Activated B cell treated with CpG ODN at 0.5 μM for 24 hours (primary cell): Measurements from ENCODE around the gene CNTNAP2. TPM values are rescaled to one million over a fixed set of nuclear protein-coding genes. Genes with fewer than 3 reads are reported as not detected.

Experiments used
- ATAC-seq: fragments of 200-7000 bp; cut with Tn5 transposase; one replicate; pipeline ENCODE4 v1.10.0; 2021; ENCODE audit warnings: low read depth, mild to moderate bottlenecking, moderate library complexity
- CTCF ChIA-PET: fragments of 350-600 bp; sonication (Branson Sonifier 250); formaldehyde crosslinking; loops from one replicate; lab custom pipeline; 2021; ENCODE audit warnings: antibody characterized with exemption; lab: Charles Lee
- POLR2A ChIA-PET: fragments of 350-600 bp; sonication (Branson Sonifier 250); formaldehyde crosslinking; loops from one replicate; lab custom pipeline; 2021; ENCODE audit warnings: antibody characterized with exemption; lab: Charles Lee
- DNase-seq: peaks from one replicate; pipeline ENCODE4 v3.0.0; 2022
- H3K27ac Mint-ChIP-seq: one replicate; pipeline ENCODE4 v1.8.0; 2020; ENCODE audit warnings: mixed read lengths
- H3K27me3 Mint-ChIP-seq: one replicate; pipeline ENCODE4 v1.8.0; 2021; ENCODE audit warnings: mixed read lengths
- H3K36me3 Mint-ChIP-seq: one replicate; pipeline ENCODE4 v1.8.0; 2021; ENCODE audit warnings: low read depth, mixed read lengths
- H3K4me1 Mint-ChIP-seq: one replicate; pipeline ENCODE4 v1.8.0; 2021; ENCODE audit warnings: mixed read lengths
- H3K4me3 Mint-ChIP-seq: one replicate; pipeline ENCODE4 v1.8.0; 2020; ENCODE audit warnings: mild to moderate bottlenecking, mixed read lengths
- H3K9me3 Mint-ChIP-seq: one replicate; pipeline ENCODE4 v1.8.0; 2020; ENCODE audit warnings: mixed read lengths
- intact Hi-C: fragments of 100-400 bp; cut with micrococcal nuclease; formaldehyde crosslinking; loops from one replicate; pipeline ENCODE4 v1.15.1; 2024
- total RNA-seq: library from RNA; stranded (reverse); gene quantifications from 2 replicates; pipeline ENCODE4 v1.2.3, GENCODE V29; 2022
- TF ChIP-seq, protein P1 (sequence below): fragments of 200-600 bp; IDR thresholded peaks from one replicate; pipeline ENCODE4 v1.8.0; 2022; ENCODE audit warnings: antibody characterized with exemption, mild to moderate bottlenecking

Gene CNTNAP2
- total RNA-seq, 1 donor from 2014 or later, result 0.84 TPM

DNA sequence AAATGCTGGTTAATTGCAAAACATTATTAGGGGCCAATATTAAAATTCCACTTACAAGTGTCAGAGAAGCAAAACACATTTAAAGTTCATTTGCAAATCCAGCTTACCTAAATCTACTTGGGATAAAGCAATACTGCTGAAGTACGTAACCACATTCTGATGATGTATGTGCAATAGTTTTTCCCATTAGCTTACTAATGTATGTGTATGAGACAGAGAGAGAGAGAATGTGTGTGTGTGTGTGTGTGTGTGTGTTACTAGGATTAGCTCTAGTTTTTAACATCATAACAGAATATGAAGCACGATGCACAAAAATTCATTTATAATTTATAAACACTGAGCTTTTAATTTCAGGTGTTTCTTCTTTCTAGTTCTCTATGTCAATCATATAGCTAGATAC lies 1399.8 kb downstream of the CNTNAP2 start:
- DNase-seq, result no peak
- ChIA-PET CTCF (no interaction called here), POLR2A (no interaction called here)
- TF ChIP-seq, protein P1, sequence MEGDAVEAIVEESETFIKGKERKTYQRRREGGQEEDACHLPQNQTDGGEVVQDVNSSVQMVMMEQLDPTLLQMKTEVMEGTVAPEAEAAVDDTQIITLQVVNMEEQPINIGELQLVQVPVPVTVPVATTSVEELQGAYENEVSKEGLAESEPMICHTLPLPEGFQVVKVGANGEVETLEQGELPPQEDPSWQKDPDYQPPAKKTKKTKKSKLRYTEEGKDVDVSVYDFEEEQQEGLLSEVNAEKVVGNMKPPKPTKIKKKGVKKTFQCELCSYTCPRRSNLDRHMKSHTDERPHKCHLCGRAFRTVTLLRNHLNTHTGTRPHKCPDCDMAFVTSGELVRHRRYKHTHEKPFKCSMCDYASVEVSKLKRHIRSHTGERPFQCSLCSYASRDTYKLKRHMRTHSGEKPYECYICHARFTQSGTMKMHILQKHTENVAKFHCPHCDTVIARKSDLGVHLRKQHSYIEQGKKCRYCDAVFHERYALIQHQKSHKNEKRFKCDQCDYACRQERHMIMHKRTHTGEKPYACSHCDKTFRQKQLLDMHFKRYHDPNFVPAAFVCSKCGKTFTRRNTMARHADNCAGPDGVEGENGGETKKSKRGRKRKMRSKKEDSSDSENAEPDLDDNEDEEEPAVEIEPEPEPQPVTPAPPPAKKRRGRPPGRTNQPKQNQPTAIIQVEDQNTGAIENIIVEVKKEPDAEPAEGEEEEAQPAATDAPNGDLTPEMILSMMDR, result no peak
- H3K9me3 Mint-ChIP-seq, result peaks cover 7% of the 10 kb centered on the region
- no peak overlapping the region for H3K27ac Mint-ChIP-seq
- H3K4me3 Mint-ChIP-seq, result no peak overlapping the region
- intact Hi-C loops, result no loop called here
- H3K4me1 Mint-ChIP-seq, result no peaks in the 10 kb centered on the region
- no peaks in the 10 kb centered on the region for H3K36me3 Mint-ChIP-seq
- H3K27me3 Mint-ChIP-seq, result no peaks in the 10 kb centered on the region
- ATAC-seq, result no peak

DNA sequence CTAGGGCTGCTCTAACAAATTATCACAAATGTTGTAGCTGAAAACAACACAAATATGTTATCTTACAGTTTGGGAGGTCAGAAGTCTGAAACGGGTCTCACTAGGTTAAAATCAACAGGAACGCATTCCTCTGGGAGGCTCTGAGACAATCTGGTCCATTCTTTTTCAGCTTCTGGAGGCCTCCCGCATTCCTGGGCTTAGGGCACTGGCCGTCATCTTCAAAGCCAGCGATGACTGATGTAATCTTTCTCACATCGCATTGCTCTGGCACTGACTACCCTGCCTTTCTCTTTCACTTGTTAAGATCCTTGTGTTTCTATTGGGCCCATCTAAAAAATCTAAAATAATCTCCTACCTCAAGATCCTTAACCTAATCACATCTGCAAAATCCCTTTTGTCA lies 1402.5 kb downstream of the CNTNAP2 start:
- POLR2A ChIA-PET, result no interaction called here
- Mint-ChIP-seq H3K27me3 (no peaks in the 10 kb centered on the region), H3K4me1 (no peaks in the 10 kb centered on the region), H3K9me3 (peaks cover 3% of the 10 kb centered on the region), H3K27ac (no peak overlapping the region), H3K36me3 (no peaks in the 10 kb centered on the region), H3K4me3 (no peak overlapping the region)
- DNase-seq (no peak), ATAC-seq (no peak)
- TF ChIP-seq, protein P1, result no peak
- intact Hi-C loops, result no loop called here
- CTCF ChIA-PET, result no interaction called here

DNA sequence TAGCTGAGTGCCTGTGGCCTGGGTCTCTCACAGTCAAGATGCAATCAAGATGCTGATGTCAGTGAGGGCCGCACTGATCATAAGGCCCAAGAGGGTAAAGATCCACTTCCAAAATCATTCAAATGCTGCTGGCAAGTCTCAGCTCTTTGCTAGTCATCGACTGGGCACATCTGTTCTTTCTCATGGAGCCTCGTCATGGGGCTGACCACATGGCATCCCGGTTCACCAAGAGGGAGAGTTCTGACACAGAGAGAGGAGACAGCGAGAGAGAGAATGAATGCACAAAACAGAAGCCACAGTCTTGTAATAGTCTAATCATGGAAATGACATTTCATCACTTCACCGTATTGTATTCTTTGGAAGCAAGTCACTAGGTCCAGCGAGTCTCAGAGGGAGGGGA lies 1406.5 kb downstream of the CNTNAP2 start:
- Mint-ChIP-seq H3K27me3 (no peaks in the 10 kb centered on the region), H3K9me3 (peaks cover 3% of the 10 kb centered on the region), H3K36me3 (no peaks in the 10 kb centered on the region), H3K27ac (no peak overlapping the region), H3K4me1 (no peaks in the 10 kb centered on the region), H3K4me3 (no peak overlapping the region)
- intact Hi-C loops, result no loop called here
- TF ChIP-seq, protein P1, result no peak
- DNase-seq (no peak), ATAC-seq (no peak)
- CTCF ChIA-PET, result no interaction called here
- POLR2A ChIA-PET, result no interaction called here

DNA sequence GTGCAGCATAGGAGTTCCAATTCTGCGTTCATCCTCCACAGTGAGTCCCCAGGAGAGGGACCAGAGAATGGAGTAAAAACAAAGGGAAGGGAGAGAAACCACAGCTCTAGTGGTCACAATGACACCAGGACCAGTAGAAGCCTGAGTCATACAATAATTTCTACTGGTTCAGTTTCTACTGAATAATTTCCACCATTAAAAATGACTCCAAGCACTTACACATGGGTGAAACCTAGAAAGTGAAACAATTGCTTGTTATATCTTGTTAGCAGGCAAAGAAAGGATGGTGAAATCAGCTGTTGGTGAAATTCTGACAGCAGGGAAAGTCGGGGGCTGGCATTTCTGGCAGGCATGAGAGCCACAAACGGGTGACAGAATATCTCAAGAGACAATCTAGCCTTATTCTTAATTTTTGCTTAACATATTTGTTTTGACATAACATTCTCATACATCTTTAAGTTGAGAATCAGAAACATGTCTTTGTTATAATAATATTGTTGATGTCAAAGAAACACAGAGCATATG lies 1408.2 kb downstream of the CNTNAP2 start:
- peaks cover 3% of the 10 kb centered on the region for H3K9me3 Mint-ChIP-seq
- intact Hi-C loops, result no loop called here
- ChIA-PET CTCF (no interaction called here), POLR2A (no interaction called here)
- no peak overlapping the region for H3K27ac Mint-ChIP-seq
- TF ChIP-seq, protein P1, result no peak
- H3K4me3 Mint-ChIP-seq, result no peak overlapping the region
- no peaks in the 10 kb centered on the region for H3K27me3 Mint-ChIP-seq
- H3K36me3 Mint-ChIP-seq, result no peaks in the 10 kb centered on the region
- H3K4me1 Mint-ChIP-seq, result no peaks in the 10 kb centered on the region
- DNase-seq (no peak), ATAC-seq (no peak)

DNA sequence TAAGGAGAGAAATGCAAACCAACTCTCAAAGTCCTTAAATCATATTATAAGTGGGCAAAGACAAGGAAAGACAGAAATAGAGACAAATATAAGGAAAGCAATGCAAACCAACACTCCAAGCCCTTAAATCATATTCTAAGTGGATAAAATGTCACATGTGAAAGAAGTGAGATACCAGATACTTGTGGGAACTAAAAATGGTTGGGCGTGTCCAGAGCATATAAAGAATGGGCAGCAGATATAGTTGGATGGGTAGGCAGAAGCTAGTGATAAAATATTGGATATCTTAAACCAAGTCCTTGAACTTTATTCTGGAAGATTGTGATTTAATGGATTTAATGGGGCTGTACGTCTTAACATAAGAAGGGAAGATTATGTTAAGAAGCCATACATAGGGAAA lies 1408.7 kb downstream of the CNTNAP2 start:
- peaks cover 3% of the 10 kb centered on the region for H3K9me3 Mint-ChIP-seq
- H3K27me3 Mint-ChIP-seq, result no peaks in the 10 kb centered on the region
- no peaks in the 10 kb centered on the region for H3K36me3 Mint-ChIP-seq
- intact Hi-C loops, result no loop called here
- H3K4me1 Mint-ChIP-seq, result no peaks in the 10 kb centered on the region
- DNase-seq (no peak), ATAC-seq (no peak)
- TF ChIP-seq, protein P1, result no peak
- no peak overlapping the region for H3K4me3 Mint-ChIP-seq
- ChIA-PET POLR2A (no interaction called here), CTCF (no interaction called here)
- no peak overlapping the region for H3K27ac Mint-ChIP-seq
